Measurements from ENCODE around the gene UBE2G2.

GRCh38 chr21:44846224-44846484, 44.5 kb upstream of the UBE2G2 start:
- TF ChIP-seq RAD21 (IDR thresholded peaks at IDR 0.05; ENCODE audit: low read depth) (no peak), REST (IDR thresholded peaks at IDR 0.05; ENCODE audit: low read depth) (no peak), ZBTB7A (IDR thresholded peaks at IDR 0.05; ENCODE audit: low read depth) (no peak; the same call in 1 of the 2 replicates), EP300 (IDR thresholded peaks at IDR 0.05; ENCODE audit: borderline replicate concordance) (no peak), TAF1 (IDR thresholded peaks at IDR 0.05; ENCODE audit: low read depth) (no peak), YY1 (IDR thresholded peaks at IDR 0.05; ENCODE audit: low read depth) (no peak), NFIC (IDR thresholded peaks at IDR 0.05) (no peak)

Data from Ishikawa (cell line).